ENCODE results near the gene TNFRSF9.
"Not testable (repeated sequence)": the region's sequence is repeated elsewhere in the genome, so short reads cannot be mapped to it uniquely, and the experiment has no call there.

The TNFRSF9 gene

GRCh38 chr1:7961216-7962013 is 20.8 kb upstream of the TNFRSF9 start, which contains the start of gene PARK7:
Gene PARK7, plus strand, starts transcription at chr1:7961711. Its CDS starts 1,075 bp downstream, at chr1:7962786.
- in situ Hi-C loops (cut with MboI; ENCODE audit: low sequenced_read_pairs), result no loop called here

GRCh38 chr1:7960867-7961215 is 20.2 kb upstream of the TNFRSF9 start:
- in situ Hi-C loops (cut with MboI; ENCODE audit: low sequenced_read_pairs), result no loop called here

- in situ Hi-C loops (cut with MboI; ENCODE audit: low sequenced_read_pairs), result no loop called here
Measured at GRCh38 chr1:7960165-7960564, 19.5 kb upstream of the TNFRSF9 start.

- in situ Hi-C loops (cut with MboI; ENCODE audit: low sequenced_read_pairs), result no loop called here
Measured at GRCh38 chr1:7956218-7957032, 15.8 kb upstream of the TNFRSF9 start.

DNA sequence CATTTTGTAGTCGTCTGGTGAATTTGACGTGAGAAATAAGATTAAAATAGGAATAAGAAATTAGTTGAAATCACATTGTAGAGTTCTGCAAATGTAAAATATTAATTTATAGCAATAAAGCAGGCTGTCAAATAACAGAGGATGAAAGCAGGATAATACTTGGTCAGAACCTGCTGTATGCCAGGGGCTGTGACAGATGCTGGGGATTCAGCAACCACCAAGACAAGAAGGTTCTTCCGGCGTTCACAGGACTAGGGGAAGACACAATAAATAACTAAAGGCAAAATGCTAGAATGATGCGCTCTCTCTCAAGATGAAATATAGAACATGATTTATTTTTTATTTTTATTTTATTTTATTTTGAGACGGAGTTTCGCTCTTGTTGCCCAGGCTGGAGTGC is 14.0 kb upstream of the TNFRSF9 start:
- in situ Hi-C loops (cut with MboI; ENCODE audit: low sequenced_read_pairs), result no loop called here

GRCh38 chr1:7953850-7954609 is 13.4 kb upstream of the TNFRSF9 start:
- in situ Hi-C loops (cut with MboI; ENCODE audit: low sequenced_read_pairs), result no loop called here

GRCh38 chr1:7952791-7953190 is 12.2 kb upstream of the TNFRSF9 start:
- in situ Hi-C loops (cut with MboI; ENCODE audit: low sequenced_read_pairs), result not testable (repeated sequence)

GRCh38 chr1:7948960-7949359 is 8.3 kb upstream of the TNFRSF9 start:
- in situ Hi-C loops (cut with MboI; ENCODE audit: low sequenced_read_pairs), result no loop called here

GRCh38 chr1:7943251-7943650 is 2.6 kb upstream of the TNFRSF9 start:
- in situ Hi-C loops (cut with MboI; ENCODE audit: low sequenced_read_pairs), result no loop called here

- in situ Hi-C loops (cut with MboI; ENCODE audit: low sequenced_read_pairs), result no loop called here
Measured at GRCh38 chr1:7942214-7942921, 1.7 kb upstream of the TNFRSF9 start.

DNA sequence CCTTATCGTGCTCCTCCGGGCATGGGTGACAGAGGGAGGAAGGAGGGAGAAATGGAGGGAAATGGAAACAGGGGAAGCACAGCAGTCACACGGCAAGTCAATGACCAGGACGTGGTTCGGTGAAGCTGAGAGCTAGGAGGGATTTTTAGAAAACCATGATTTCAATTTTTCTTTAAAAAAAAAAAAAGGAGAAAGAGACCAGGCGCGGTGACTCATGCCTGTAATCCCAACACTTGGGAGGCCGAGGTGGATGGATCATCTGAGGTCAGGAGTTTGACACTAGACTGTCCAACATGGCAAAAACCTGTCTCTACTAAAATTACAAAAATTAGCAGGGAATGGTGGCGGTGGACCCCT is 776 bp upstream of the TNFRSF9 start:
- in situ Hi-C loops (cut with MboI; ENCODE audit: low sequenced_read_pairs), result no loop called here

GRCh38 chr1:7940034-7940433 is 605 bp downstream of the TNFRSF9 start:
- in situ Hi-C loops (cut with MboI; ENCODE audit: low sequenced_read_pairs), result no loop called here

DNA sequence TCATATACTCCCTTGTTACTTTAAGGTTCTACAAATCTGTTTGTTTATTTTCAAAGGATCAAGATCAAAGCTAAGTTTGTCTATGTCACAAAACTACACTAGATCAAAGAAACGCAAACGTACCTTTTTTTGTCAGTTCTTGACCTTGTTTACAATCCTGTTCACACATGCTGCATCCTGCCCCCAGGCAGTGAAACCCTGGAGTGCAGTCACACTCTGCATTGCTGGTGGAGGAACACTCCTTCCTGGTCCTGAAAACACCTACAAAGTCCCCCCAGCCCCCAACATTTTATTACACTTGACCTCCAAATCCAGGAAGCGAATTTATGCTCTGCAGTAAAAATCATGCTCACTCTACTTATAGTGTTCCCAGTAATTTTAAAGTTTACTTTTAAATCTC is 2.6 kb downstream of the TNFRSF9 start:
- in situ Hi-C loops (cut with MboI; ENCODE audit: low sequenced_read_pairs), result no loop called here

DNA sequence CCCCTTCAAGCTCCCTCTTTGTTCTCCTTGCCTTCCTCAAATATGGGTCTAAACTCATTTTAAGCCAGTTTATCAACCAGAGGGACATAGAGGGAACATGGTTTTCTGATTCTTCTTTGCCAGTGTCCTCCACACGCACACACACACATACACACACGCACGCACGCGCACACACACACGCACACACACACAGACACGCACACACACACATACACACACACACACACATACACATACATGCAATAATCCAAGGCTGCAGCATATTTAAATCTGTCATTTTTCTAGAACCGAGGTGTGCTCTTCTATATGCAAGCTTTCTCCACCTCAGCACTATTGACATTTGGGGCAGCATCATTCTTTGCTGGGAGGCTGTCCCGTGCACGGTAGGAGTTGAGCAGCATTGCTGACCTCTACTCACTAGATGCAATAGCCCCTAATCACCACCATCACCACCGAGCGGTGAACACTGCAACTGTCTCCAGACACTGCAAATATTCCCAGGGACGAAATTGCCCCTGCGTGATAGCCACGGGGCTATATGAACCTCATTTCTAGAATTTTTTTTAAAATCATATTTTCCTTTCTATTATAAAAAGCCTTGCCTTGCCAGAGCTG is 8.0 kb downstream of the TNFRSF9 start:
- in situ Hi-C loops (cut with MboI; ENCODE audit: low sequenced_read_pairs), result no loop called here

- in situ Hi-C loops (cut with MboI; ENCODE audit: low sequenced_read_pairs), result no loop called here
Measured at GRCh38 chr1:7931446-7931812, 9.2 kb downstream of the TNFRSF9 start.

DNA sequence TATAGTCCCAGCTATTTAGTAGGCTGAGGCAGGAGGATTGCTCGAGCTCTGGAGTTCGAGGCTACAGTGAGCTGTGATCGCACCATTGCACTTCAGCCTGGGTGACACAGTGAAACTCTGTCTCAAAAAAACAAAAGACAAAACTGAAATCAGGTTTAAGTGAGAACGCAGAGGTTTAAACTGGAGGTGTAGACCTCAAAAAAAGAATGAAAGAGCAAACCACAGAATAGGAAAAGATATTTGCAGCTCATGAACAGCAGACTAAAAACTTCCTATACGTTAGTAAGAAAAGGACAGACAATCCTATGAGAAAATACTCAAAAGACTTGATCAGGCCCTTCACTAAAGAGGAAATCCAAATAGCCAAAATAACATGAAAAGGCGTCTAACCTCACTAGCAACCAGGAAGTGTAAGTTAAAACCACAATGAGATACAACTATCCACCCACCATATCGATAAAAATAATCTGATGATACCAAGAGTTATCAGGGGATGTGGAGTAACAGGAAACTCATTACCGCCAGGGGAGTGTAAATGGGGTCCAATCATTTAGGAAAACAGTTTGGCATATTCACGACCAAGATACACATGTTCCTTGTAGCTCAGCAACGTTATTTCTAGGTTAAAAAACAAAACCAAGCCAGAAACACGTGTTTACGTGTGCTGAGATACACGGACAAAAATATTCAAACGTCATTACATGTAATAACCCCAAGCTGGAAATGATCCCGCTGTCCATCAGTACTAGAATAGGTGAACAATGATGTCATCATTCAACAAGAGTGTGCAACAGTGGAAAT is 9.8 kb downstream of the TNFRSF9 start:
- in situ Hi-C loops (cut with MboI; ENCODE audit: low sequenced_read_pairs), result no loop called here

GRCh38 chr1:7929637-7930036 is 11.0 kb downstream of the TNFRSF9 start:
- in situ Hi-C loops (cut with MboI; ENCODE audit: low sequenced_read_pairs), result no loop called here

DNA sequence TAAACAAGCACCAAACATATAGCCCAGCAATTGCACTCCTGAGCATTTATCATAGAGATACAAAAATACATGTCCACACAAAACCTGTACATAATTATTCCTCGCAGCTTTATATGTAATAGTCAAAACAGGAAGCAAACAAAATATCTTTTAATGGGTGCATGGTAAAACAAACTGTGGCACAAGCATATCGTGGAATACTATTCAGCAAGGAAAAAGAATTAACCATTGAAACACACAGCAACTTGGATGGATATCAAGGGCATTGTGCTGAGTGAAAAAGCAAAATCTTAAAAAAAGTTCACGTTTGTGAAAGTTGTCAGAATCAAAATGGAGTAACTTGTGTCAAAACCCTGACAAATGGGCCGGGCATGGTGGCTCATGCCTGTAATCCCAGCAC is 12.4 kb downstream of the TNFRSF9 start:
- in situ Hi-C loops (cut with MboI; ENCODE audit: low sequenced_read_pairs), result no loop called here

DNA sequence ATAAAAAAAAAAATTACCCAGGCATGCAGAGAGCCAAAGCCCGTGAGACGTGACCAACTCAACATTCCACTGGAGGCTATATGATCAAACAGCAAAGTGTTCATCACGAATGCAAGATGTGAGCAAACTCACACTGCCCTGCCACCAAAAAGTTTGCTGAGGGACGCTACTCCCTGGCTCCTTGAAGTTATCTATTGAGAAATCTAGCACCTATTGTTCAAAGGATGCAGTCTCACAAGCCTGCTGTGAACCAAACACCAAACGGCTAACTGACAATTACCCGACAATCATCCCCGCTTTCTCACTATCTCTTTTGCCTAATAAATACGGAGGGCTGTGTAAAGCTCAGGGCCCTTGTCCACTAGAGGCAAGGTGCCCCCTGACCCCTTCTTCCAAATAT is 13.6 kb downstream of the TNFRSF9 start:
- in situ Hi-C loops (cut with MboI; ENCODE audit: low sequenced_read_pairs), result not testable (repeated sequence)

DNA sequence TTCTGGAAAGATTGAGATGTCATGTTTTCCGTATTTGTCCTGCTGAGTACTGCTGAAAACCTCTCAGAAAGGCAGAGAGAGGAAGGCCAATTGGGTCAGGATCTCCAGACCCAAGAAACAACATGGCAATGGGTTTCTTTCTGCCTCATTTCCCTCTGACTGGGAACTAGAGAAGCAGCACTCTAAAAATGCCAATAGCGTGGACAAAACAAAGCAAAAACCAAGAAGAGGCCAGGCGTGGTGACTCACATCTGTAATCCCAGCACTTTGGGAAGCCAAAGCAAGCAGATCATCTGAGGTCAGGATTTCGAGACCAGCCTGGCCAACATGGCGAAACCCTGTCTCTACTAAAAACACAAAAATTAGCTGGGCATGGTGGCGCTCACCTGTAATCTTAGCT is 18.3 kb downstream of the TNFRSF9 start:
- in situ Hi-C loops (cut with MboI; ENCODE audit: low sequenced_read_pairs), result loop anchor here (25.0 kb wide), 1 partner anchor 260 kb away; no protein-coding TSS in a partner anchor
